ENCODE data around the gene RABEP2.

Gene RABEP2

DNA sequence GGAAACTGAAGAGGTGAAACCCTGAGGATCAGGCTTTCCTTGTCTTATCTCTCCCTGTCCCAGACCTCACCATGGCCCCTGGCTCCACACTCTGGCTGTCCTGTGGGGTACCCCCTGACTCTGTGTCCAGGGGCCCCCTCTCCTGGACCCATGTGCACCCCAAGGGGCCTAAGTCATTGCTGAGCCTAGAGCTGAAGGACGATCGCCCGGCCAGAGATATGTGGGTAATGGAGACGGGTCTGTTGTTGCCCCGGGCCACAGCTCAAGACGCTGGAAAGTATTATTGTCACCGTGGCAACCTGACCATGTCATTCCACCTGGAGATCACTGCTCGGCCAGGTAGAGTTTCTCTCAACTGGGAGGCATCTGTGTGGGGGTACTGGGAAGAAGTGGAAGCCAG lies 8.1 kb upstream of the RABEP2 start:
- TF ChIP-seq CSDC2 (CRISPR knock-in tag; IDR thresholded peaks at IDR 0.05), result no peak
- TF ChIP-seq, protein P1, sequence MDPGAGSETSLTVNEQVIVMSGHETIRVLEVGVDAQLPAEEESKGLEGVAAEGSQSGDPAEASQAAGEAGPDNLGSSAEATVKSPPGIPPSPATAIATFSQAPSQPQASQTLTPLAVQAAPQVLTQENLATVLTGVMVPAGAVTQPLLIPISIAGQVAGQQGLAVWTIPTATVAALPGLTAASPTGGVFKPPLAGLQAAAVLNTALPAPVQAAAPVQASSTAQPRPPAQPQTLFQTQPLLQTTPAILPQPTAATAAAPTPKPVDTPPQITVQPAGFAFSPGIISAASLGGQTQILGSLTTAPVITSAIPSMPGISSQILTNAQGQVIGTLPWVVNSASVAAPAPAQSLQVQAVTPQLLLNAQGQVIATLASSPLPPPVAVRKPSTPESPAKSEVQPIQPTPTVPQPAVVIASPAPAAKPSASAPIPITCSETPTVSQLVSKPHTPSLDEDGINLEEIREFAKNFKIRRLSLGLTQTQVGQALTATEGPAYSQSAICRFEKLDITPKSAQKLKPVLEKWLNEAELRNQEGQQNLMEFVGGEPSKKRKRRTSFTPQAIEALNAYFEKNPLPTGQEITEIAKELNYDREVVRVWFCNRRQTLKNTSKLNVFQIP (CRISPR knock-in tag; IDR thresholded peaks at IDR 0.05; ENCODE audit: borderline replicate concordance, low read depth), result no peak
- TF ChIP-seq ZFP30 (CRISPR knock-in tag; IDR thresholded peaks at IDR 0.05), result no peak
- no peak for TF ChIP-seq ZC3H10 (CRISPR knock-in tag; IDR thresholded peaks at IDR 0.05)
- TF ChIP-seq OSR1 (CRISPR knock-in tag; IDR thresholded peaks at IDR 0.05), result no peak
- TF ChIP-seq PPARA (CRISPR knock-in tag; IDR thresholded peaks at IDR 0.05; ENCODE audit: borderline replicate concordance), result no peak
- TF ChIP-seq TCF4 (CRISPR knock-in tag; IDR thresholded peaks at IDR 0.05; ENCODE audit: borderline replicate concordance), result no peak
- TF ChIP-seq ZNF70 (CRISPR knock-in tag; IDR thresholded peaks at IDR 0.05), result no peak
- no peak for TF ChIP-seq RARB (CRISPR knock-in tag; IDR thresholded peaks at IDR 0.05)
- no peak for TF ChIP-seq TSHZ2 (CRISPR knock-in tag; IDR thresholded peaks at IDR 0.05)
- TF ChIP-seq, protein P2, sequence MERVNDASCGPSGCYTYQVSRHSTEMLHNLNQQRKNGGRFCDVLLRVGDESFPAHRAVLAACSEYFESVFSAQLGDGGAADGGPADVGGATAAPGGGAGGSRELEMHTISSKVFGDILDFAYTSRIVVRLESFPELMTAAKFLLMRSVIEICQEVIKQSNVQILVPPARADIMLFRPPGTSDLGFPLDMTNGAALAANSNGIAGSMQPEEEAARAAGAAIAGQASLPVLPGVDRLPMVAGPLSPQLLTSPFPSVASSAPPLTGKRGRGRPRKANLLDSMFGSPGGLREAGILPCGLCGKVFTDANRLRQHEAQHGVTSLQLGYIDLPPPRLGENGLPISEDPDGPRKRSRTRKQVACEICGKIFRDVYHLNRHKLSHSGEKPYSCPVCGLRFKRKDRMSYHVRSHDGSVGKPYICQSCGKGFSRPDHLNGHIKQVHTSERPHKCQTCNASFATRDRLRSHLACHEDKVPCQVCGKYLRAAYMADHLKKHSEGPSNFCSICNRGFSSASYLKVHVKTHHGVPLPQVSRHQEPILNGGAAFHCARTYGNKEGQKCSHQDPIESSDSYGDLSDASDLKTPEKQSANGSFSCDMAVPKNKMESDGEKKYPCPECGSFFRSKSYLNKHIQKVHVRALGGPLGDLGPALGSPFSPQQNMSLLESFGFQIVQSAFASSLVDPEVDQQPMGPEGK (CRISPR knock-in tag; IDR thresholded peaks at IDR 0.05; ENCODE audit: borderline replicate concordance), result no peak
- no peak for TF ChIP-seq ZNF565 (CRISPR knock-in tag; conservative IDR thresholded peaks at IDR 0.05; ENCODE audit: low read depth)
- no peak for TF ChIP-seq ARNTL (CRISPR knock-in tag; IDR thresholded peaks at IDR 0.05; ENCODE audit: borderline replicate concordance, low read depth)
- no peak for ATAC-seq

DNA sequence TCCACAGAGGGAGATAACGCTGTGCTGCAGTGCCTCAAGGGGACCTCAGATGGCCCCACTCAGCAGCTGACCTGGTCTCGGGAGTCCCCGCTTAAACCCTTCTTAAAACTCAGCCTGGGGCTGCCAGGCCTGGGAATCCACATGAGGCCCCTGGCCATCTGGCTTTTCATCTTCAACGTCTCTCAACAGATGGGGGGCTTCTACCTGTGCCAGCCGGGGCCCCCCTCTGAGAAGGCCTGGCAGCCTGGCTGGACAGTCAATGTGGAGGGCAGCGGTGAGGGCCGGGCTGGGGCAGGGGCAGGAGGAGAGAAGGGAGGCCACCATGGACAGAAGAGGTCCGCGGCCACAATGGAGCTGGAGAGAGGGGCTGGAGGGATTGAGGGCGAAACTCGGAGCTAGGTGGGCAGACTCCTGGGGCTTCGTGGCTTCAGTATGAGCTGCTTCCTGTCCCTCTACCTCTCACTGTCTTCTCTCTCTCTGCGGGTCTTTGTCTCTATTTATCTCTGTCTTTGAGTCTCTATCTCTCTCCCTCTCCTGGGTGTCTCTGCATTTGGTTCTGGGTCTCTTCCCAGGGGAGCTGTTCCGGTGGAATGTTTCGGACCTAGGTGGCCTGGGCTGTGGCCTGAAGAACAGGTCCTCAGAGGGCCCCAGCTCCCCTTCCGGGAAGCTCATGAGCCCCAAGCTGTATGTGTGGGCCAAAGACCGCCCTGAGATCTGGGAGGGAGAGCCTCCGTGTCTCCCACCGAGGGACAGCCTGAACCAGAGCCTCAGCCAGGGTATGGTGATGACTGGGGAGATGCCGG lies 7.5 kb upstream of the RABEP2 start:
- TF ChIP-seq, protein P2 (CRISPR knock-in tag; IDR thresholded peaks at IDR 0.05; ENCODE audit: borderline replicate concordance), result no peak
- TF ChIP-seq, protein P1 (CRISPR knock-in tag; IDR thresholded peaks at IDR 0.05; ENCODE audit: borderline replicate concordance, low read depth), result no peak
- no peak for ATAC-seq

- TF ChIP-seq, protein P1 (CRISPR knock-in tag; IDR thresholded peaks at IDR 0.05; ENCODE audit: borderline replicate concordance, low read depth), result no peak
- TF ChIP-seq TOX (CRISPR knock-in tag; IDR thresholded peaks at IDR 0.05; ENCODE audit: borderline replicate concordance), result no peak
- TF ChIP-seq TCF4 (CRISPR knock-in tag; IDR thresholded peaks at IDR 0.05; ENCODE audit: borderline replicate concordance), result no peak
- no peak for TF ChIP-seq CREB5 (CRISPR knock-in tag; IDR thresholded peaks at IDR 0.05; ENCODE audit: low read depth)
- no peak for ATAC-seq
Measured at GRCh38 chr16:28931801-28932225, 6.8 kb upstream of the RABEP2 start, which contains the start of gene CD19. TSS of gene CD19 (plus strand) at chr16:28931971. CDS start at chr16:28932001, 30 bp downstream.
